Sigmoid colon (tissue), 7 donors: ENCODE measurements around the gene CDH24. TPM values are rescaled to one million over a fixed set of nuclear protein-coding genes. Genes with fewer than 3 reads are reported as not detected.

Experiments
- DNase-seq: peaks from one replicate; pipeline ENCODE4 v3.0.0-alpha.2; 2019
- H3K27ac ChIP-seq, 4 donors: fragments of 200-600 bp; sonication (generic); one replicate each; pipeline ENCODE4 v1.5.1; 2016 to 2019; ENCODE audit warnings: mild to moderate bottlenecking in 1 of 4
- H3K27me3 ChIP-seq, 3 donors: fragments of 200-600 bp; sonication (generic); one replicate each; pipeline ENCODE4 v1.5.1; 2019; ENCODE audit warnings: mild to moderate bottlenecking in 1 of 3
- H3K36me3 ChIP-seq, 4 donors: fragments of 200-600 bp; sonication (generic); one replicate each; pipeline ENCODE4 v1.5.1; 2016 to 2019
- H3K4me1 ChIP-seq, 4 donors: fragments of 200-600 bp; sonication (generic); one replicate each; pipeline ENCODE4 v1.5.1; 2017 to 2019
- H3K4me3 ChIP-seq, 4 donors: fragments of 200-600 bp; sonication (generic); one replicate each; pipeline ENCODE4 v1.5.1; 2017 to 2019; ENCODE audit warnings: mild to moderate bottlenecking in 2 of 4, moderate library complexity in 1 of 4
- H3K9me3 ChIP-seq, 4 donors: fragments of 200-600 bp in 3 of 4; sonication (generic) in 3 of 4; one replicate each; pipeline versions ENCODE4 v1.5.1 to v1.6.1; 2013 to 2019
- CTCF ChIP-seq, 4 experiments: fragments of 450-650 bp in 3 of 4; fragments of 200-600 bp in 1 of 4; IDR thresholded peaks; one replicate each; pipeline ENCODE4 v1.5.1; 2016 to 2019; ENCODE audit warnings: antibody characterized with exemption in 4 of 4, mild to moderate bottlenecking in 3 of 4, moderate library complexity in 2 of 4
- EP300 ChIP-seq, 4 donors: sonication (generic); formaldehyde crosslinking; IDR thresholded peaks; one replicate each; pipeline ENCODE4 v1.6.1; 2017; ENCODE audit warnings: antibody characterized with exemption in 4 of 4
- POLR2A ChIP-seq, 2 donors: fragments of 450-650 bp; IDR thresholded peaks; one replicate each; pipeline ENCODE4 v1.6.1; 2016; ENCODE audit warnings: antibody characterized with exemption in 2 of 2, mild to moderate bottlenecking in 2 of 2, moderate library complexity in 2 of 2
- POLR2AphosphoS5 ChIP-seq, 4 donors: sonication (generic); formaldehyde crosslinking; IDR thresholded peaks; one replicate each; pipeline ENCODE4 v1.6.1; 2017; ENCODE audit warnings: antibody characterized with exemption in 4 of 4
- WGBS, 2 donors: extraction: QIAGEN DNeasy Blood & Tissue Kit; methylation state at CpG; one replicate each; pipeline ENCODE4 v1.1.7; 2013; 5-methylcytosine and 5-hydroxymethylcytosine counted together
- intact Hi-C: fragments of 100-400 bp; cut with DNase I; formaldehyde crosslinking; loops from one replicate; pipeline ENCODE4 v1.15.1; 2023
- polyA plus RNA-seq, 3 donors: library from polyadenylated mRNA; stranded (reverse); fragments of 200-250 nt; gene quantifications; one replicate each; pipeline ENCODE4 v1.2.3, GENCODE V29; 2013
- total RNA-seq, 4 donors: library from RNA; depleted of rRNA; stranded (reverse); fragments of >200 nt; gene quantifications; one replicate each; pipeline ENCODE4 v1.1.0, GENCODE V29; 2016
- donor health status: healthy with polysubstance abuse.
- donor health status: Bipolar disorder and iron deficiency.
- donor health status: healthy.

The CDH24 gene
- total and polyA plus RNA-seq, 7 donors = 0.46 to 7.5 (median 2.1) TPM

GRCh38 chr14:23095196-23096108, 38.1 kb upstream of the CDH24 start, which contains the start of gene C14orf119:
Gene C14orf119 (plus strand): TSS chr14:23095505. CDS start chr14:23097659, 2,154 bp downstream.
- peak in 1 of 4 donors; percentile 56 for TF ChIP-seq EP300 (IDR thresholded peaks at IDR 0.05)
- no peak for TF ChIP-seq CTCF (IDR thresholded peaks at IDR 0.05)
- peak; percentile 86 for TF ChIP-seq POLR2A (IDR thresholded peaks at IDR 0.05)
- peak; percentile 90 to 94 (median 92) for TF ChIP-seq POLR2AphosphoS5 (IDR thresholded peaks at IDR 0.05)
- Histone ChIP-seq H3K4me3 (peak within 1 kb of the TSS; percentile 79 to 93 (median 90)), H3K4me1 (peaks cover 0 to 49% (median 38%) of the 10 kb centered on the region in 4 donors), H3K9me3 (no peaks in the 10 kb centered on the region), H3K27ac (peak within 1 kb of the TSS; percentile 97 to 99 (median 98)), H3K36me3 (peaks cover 0 to 48% (median 14%) of the 10 kb centered on the region in 4 donors), H3K27me3 (no peaks in the 10 kb centered on the region)
- 0% methylated on average over 46 of the region's 46 CpGs for WGBS, 2 donors
- peak; percentile 100 for DNase-seq
- intact Hi-C loops = loop anchor here (5.0 to 10.0 kb wide), 3 partner anchors 209 to 459 kb away; partner anchors contain the start of genes BCL2L2, LRP10, PPP1R3E and THTPA

GRCh38 chr14:23094666-23095195, 37.4 kb upstream of the CDH24 start, which contains the start of gene ACIN1:
Gene ACIN1 (minus strand): TSS chr14:23095136. CDS start chr14:23095112, 24 bp downstream.
- 0% methylated on average over 55 of the region's 55 CpGs for WGBS, 2 donors
- intact Hi-C loops = loop anchor here (5.0 to 10.0 kb wide), 3 partner anchors 210 to 460 kb away; partner anchors contain the start of genes BCL2L2, LRP10, PPP1R3E and THTPA
- peak; percentile 60 to 91 (median 87) for TF ChIP-seq POLR2AphosphoS5 (IDR thresholded peaks at IDR 0.05)
- peak; percentile 74 to 83 for TF ChIP-seq POLR2A (IDR thresholded peaks at IDR 0.05)
- no peak for TF ChIP-seq CTCF (IDR thresholded peaks at IDR 0.05)
- no peak for TF ChIP-seq EP300 (IDR thresholded peaks at IDR 0.05)
- Histone ChIP-seq H3K36me3 (peaks cover 5 to 55% (median 22%) of the 10 kb centered on the region in 4 donors), H3K27me3 (no peaks in the 10 kb centered on the region), H3K9me3 (no peaks in the 10 kb centered on the region), H3K4me3 (peak within 1 kb of the TSS; percentile 79 to 93 (median 90)), H3K27ac (peak within 1 kb of the TSS; percentile 97 to 99 (median 98)), H3K4me1 (peaks cover 0 to 47% (median 38%) of the 10 kb centered on the region in 4 donors)
- peak; percentile 90 for DNase-seq

- intact Hi-C loops = loop anchor here (10.0 kb wide), 2 partner anchors 211 to 461 kb away; partner anchors contain the start of genes BCL2L2, PPP1R3E, THTPA and ZFHX2
- Histone ChIP-seq H3K9me3 (no peaks in the 10 kb centered on the region), H3K36me3 (peaks cover 11 to 57% (median 28%) of the 10 kb centered on the region in 4 donors), H3K27me3 (no peaks in the 10 kb centered on the region), H3K27ac (peak overlapping the region; percentile 97 to 99 (median 98)), H3K4me1 (peaks cover 0 to 44% (median 38%) of the 10 kb centered on the region in 4 donors), H3K4me3 (peak overlapping the region; percentile 79 to 93 (median 90))
- no peak for DNase-seq
- 1% methylated on average over 14 of the region's 14 CpGs for whole genome bisulfite sequencing, 2 donors
- TF ChIP-seq POLR2A (IDR thresholded peaks at IDR 0.05) = no peak
- TF ChIP-seq POLR2AphosphoS5 (IDR thresholded peaks at IDR 0.05) = no peak
- no peak for TF ChIP-seq CTCF (IDR thresholded peaks at IDR 0.05)
These were observed 36.8 kb upstream of the CDH24 start for GRCh38 chr14:23093991-23094665.

- intact Hi-C loops = loop anchor here (10.0 kb wide), 2 partner anchors 211 to 461 kb away; partner anchors contain the start of genes BCL2L2, PPP1R3E, THTPA and ZFHX2
- peaks cover 14 to 57% (median 31%) of the 10 kb centered on the region in 4 donors for H3K36me3 ChIP-seq
- H3K9me3 ChIP-seq = no peaks in the 10 kb centered on the region
- whole genome bisulfite sequencing, 2 donors = 57 to 81% methylated on average over 2 of the region's 2 CpGs
- TF ChIP-seq CTCF (IDR thresholded peaks at IDR 0.05) = no peak
- no peak for TF ChIP-seq EP300 (IDR thresholded peaks at IDR 0.05)
- no peak for TF ChIP-seq POLR2A (IDR thresholded peaks at IDR 0.05)
- TF ChIP-seq POLR2AphosphoS5 (IDR thresholded peaks at IDR 0.05) = no peak
- peak overlapping the region in 3 of 4 donors; percentile 79 to 93 (median 87) for H3K4me3 ChIP-seq
- H3K27me3 ChIP-seq = no peaks in the 10 kb centered on the region
- no peak for DNase-seq
- H3K27ac ChIP-seq = peak overlapping the region in 2 of 4 donors; percentile 97 to 99
- peaks cover 0 to 44% (median 38%) of the 10 kb centered on the region in 4 donors for H3K4me1 ChIP-seq
These were observed 36.2 kb upstream of the CDH24 start for GRCh38 chr14:23093526-23093925.
